ENCODE results near the gene MAB21L3.

DNA sequence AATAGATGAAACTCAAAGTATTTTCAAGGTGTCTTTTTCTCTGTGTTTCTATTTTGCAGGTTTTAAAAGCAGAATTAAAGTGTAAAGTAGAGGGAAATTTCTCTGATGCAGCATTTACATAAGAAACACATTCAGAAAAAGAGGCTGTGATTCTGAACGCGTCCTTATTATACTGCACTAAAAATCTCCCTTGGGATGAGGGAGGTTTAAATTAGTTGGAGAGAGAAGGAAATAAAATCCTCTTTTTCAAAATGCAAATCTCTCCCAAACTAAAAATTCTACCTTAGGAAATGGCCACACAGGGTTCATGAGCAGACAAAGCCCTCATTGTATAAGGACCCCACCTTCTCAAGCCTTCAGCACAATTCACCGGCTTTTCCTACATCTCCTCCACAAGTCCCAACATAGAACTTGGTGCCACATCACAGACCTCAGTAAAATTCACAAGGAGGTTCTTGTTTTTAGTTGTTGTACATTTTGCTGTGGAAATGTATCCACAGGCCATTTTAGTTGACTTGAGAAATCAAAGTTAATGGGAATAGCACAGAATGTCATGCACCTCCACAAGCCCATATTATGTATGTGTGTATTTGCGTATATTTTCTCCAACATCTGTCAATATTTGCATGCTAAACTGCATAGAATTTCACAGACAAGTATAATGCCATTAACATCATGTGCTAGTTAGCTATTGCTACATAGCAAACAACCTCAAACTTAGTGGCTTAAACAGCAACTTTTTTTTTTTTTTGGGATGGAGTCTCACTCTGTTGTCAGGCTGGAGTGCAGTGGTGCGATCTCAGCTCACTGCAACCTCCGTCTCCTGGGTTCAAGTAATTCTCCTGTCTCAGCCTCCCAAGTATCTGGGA lies 59.8 kb downstream of the MAB21L3 start:
- TF ChIP-seq, protein P1, sequence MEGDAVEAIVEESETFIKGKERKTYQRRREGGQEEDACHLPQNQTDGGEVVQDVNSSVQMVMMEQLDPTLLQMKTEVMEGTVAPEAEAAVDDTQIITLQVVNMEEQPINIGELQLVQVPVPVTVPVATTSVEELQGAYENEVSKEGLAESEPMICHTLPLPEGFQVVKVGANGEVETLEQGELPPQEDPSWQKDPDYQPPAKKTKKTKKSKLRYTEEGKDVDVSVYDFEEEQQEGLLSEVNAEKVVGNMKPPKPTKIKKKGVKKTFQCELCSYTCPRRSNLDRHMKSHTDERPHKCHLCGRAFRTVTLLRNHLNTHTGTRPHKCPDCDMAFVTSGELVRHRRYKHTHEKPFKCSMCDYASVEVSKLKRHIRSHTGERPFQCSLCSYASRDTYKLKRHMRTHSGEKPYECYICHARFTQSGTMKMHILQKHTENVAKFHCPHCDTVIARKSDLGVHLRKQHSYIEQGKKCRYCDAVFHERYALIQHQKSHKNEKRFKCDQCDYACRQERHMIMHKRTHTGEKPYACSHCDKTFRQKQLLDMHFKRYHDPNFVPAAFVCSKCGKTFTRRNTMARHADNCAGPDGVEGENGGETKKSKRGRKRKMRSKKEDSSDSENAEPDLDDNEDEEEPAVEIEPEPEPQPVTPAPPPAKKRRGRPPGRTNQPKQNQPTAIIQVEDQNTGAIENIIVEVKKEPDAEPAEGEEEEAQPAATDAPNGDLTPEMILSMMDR (IDR thresholded peaks at IDR 0.05; ENCODE audit: insufficient read depth, low read length, poor library complexity, severe bottlenecking): no peak
- no peak for TF ChIP-seq EZH2phosphoT487 (conservative IDR thresholded peaks at IDR 0.05; ENCODE audit: low read length)

Data from SU-DHL-6 (cell line).